Left renal cortex interstitium (tissue), 4 donors: Measurements from ENCODE around the gene SYTL5. TPM values are rescaled to one million over a fixed set of nuclear protein-coding genes. Genes with fewer than 3 reads are reported as not detected.

Source experiments
- DNase-seq, 4 donors: peaks; one replicate each; pipeline ENCODE4 v3.0.0-alpha.2; 2013; ENCODE audit warnings: low read depth in 4 of 4, low spot score in 2 of 4, missing footprints in 1 of 4
- polyA plus RNA-seq, 4 donors: library from polyadenylated mRNA; unstranded; fragments of 120-200 nt; gene quantifications; one replicate each; pipeline ENCODE4 v1.2.1, GENCODE V29; 2013; ENCODE audit not compliant: insufficient read length in 4 of 4

Gene SYTL5
- polyA plus RNA-seq, 4 donors: 2.0 to 3.7 (median 3.0) TPM

DNA sequence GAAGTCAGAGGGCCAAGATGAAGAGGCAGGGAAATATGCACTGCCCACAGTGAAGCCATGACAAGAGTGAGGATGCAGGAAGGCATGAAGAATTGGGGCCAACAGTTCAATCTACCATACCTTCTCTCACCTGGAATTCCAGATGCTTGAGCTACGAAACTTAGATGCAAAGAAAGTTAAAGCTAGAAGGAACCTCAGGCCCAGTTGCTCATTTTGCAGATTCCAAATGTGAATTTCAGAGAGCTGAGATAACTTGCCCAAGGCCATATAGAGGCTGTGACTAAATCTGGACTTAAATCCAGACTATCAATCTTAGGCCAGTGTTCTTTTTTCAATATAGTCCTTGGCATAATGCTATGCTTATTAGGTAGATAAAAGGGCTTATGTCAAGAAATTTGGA is 121.6 kb downstream of the SYTL5 start:
- DNase-seq: no peak

DNA sequence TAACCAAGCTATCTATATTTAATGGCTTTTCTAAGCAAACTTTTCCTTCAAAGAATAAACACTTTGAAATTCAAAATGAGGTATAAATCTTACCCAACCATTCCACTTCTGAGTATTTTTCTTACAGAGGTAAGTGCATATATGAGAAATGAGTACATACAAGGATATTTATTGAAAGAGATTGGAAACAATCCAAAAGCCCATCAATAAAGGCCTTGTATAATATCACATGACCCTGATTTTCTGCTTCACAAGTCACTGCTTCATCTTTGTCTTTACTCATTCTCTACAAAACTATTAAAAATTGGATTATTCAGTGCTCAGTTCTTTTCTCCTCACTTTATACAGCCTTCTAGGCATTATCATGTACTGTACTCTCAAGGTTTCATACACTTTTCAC is 123.0 kb downstream of the SYTL5 start:
- no peak for DNase-seq

DNA sequence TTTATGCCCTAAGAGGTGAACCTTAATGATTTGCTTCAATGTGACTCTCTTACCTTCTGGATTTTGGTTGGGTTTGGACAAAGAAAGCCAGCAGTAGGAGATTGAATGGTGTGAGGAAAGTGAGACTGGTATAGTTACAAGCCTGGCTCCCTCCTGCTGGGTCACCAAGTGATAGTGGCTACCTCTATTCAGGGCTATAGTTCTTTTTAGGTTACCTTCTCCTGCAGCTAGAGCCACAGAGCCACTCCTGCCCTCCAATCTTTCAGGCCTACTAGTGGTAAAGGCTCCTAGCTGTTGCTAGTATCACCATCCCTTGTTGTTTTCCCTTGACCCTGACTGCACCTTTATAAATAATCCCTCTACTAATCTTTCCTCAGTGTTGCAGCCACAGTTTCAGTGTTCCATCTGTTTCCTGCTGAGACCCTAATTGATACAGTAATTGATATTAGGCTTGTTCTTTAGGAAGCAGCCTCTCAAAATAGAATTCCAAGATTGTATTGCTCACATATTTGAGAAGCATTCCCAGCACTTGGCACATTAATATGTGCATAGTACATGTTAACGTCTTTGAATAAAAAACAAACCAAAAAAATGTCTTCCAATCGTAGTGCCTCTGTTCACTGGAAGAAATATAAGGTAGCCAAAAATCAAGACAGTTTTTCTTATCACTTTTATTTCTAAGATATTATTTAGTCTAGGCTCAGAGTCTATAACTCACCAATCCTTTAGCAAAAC is 132.0 kb downstream of the SYTL5 start:
- no peak for DNase-seq

DNA sequence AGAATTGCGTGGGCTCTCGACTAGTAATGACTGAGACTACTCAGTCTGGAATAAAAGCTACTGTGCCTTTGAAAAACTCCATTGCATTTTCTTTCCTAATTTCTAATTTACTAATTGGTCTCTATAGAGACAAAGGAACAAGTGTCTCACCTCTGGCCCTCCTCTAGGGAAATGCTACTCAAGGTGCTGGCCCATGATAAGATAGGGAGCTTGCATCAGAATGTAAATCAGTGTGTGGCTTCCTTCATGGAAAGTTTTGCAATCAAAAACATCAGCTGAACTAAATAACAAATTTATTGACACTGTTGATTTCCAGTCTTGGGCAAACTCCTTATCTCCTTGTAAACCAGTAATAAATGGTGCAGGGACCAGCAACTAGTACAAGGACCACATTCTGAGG is 132.5 kb downstream of the SYTL5 start:
- DNase-seq: no peak

DNA sequence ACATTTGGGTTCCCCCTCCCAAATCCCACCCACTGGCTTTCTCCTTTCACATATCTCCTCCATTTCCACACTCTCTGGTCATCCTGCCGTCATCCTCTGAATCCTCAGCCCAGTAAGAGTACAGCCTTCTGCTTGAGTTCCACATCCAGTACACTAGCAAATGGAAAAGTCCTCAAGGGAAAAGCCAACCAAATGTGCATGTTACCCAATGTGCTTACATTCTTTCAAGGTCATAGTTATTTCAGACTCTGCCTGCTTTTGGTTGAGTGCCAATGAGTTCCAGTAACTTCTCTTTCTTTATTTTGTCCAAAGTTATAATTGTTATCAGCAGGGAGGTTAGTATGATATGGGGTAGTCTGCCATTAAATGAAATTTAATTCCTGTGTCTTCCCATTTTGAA is 136.3 kb downstream of the SYTL5 start:
- no peak for DNase-seq

DNA sequence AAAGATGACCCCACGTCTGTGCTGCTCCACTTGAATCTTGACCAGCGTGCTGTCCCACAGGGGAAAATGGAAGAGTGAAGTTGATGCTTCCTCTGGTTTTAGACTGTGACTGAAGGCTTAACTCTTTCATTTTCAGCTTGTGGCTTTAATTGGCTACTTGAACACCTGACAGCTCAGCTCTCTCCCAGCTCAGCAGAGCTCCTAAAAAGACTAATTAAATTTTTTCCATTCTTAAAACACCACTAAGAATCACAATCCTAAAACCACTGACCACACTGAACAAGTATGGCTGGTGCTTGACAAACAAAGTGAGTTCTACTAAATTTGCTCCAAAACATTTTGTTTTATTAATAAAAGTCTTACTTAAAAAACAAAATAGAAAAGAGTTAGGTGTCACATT is 142.7 kb downstream of the SYTL5 start:
- DNase-seq: no peak

DNA sequence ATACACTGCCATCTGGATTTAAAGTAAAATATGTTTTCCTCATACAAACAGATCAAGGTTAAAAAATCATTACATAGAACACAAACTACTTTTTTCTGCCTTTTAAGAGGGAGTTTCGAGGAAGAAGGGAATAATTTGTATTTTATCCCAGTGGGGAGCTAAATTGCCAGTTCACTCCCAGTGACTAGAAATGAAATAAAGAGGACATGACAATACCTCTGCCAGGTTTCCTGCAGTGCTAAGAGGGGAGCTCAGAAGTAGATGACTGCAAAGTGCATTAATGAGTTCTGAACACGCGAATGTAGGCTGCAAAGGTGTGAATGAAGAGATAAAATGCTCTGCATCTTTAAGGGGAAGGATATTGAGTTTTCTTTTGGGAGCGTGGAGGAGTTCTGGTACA is 144.6 kb downstream of the SYTL5 start:
- no peak for DNase-seq

DNA sequence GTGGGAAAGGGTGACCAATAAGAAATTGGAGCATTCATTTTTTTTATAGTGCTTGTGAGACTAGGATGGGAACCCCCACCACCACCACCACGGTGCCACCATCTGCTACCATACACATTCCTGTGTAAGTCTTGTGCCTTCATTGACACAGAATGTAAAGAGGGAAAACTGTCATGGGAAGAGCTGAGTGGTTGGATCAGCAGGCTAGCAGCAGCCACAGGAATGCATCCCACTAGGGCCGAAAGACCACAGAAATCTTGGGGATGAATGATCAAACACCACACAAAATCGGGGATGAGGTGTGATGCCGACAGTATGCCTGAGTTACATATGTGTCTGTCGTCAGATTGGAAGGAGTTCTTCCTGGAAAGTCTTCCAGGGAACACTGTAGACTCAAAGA is 145.1 kb downstream of the SYTL5 start:
- no peak for DNase-seq

DNA sequence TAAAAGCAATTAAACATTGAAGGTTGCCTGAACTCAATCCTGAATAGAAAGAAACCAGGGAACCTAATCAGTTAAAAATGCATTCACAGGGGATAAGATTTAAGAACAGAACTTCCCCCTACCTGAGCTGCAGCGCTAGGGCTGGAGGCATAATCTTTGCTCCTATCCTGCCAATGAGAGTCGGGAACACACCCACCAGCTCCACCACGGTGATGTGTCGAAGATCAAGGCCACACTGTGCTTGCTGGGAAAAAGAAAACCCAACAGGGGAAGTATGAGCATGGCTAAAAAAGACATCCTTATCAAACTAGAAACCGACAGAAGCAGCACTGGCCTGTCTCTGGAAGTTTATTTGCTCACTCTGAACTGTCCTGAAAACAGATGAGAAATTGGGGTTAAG is 148.0 kb downstream of the SYTL5 start:
- no peak for DNase-seq

DNA sequence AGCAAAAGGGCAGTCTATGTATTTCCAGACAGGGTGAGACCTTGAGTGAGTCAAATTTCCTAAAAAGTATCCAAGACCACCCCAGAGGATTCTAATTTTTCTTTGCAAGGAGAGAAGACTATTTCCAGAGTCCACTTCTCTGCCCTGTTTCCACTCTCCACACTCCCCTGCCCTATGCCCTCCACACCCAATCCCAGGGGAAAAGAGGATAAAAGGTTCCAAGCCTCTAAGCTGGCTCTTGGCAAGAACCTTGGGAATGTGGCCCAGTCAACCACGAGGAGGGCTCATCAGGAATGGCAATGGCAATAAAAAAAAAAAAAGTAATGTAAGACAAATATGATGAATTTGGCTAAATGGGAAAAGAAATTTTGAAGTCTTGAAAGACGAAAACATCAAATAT is 148.5 kb downstream of the SYTL5 start:
- no peak for DNase-seq

DNA sequence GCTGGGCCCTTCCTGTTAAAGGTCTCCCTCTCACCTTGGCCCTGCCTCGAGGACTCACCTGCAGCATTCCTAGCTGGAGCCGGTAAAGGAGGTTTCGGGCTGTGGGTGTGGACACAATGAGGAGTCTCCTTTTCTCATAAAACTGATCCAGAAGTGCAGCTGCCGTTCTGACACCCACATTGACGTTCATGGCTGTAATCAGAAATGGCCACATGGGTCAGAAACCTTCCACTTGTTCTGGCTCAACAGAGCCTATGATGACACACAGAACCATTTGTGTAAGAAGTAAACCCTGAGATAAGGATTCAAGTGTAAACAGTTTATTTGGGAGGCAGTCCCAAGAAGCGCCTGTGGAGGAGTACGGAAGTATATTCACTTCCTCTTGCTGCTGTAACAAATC is 150.5 kb downstream of the SYTL5 start:
- no peak for DNase-seq

DNA sequence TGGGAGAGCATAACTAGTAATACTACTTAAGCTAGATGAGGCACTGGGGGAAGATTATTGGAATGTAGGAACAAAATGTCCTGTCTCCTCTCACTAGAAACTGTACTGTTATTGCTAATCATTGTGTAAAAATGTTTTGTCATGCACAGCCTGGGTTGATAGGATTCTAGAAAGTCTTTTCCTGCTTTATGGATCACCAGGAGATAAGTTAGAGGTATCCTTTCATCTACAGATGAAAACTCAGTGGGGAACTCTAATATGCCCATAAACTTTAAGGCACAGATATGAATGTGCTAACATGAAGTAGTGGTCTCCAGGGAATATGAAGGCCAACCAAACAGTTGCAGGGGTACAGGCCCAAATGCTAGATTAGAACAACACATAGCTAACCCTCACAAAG is 156.8 kb downstream of the SYTL5 start:
- DNase-seq: no peak

DNA sequence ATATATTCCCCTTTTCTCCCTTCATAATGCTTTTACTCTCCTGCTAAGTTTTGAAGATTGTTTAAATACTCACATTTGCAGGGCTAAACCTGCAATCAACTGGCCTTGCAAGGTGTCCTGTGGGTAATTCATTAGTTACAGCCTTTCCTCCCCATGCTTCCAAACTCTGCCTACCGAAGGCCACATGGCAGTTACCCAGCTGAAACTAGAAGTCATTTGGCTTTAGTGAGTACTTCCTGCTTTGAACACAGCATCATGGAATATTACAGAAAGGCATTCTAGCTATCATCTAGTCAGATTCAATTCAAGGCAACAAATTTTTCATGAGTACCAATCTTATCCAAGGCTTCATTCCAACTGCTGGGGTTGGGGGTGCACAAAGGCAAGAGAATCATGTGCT is 158.7 kb downstream of the SYTL5 start:
- DNase-seq: no peak

DNA sequence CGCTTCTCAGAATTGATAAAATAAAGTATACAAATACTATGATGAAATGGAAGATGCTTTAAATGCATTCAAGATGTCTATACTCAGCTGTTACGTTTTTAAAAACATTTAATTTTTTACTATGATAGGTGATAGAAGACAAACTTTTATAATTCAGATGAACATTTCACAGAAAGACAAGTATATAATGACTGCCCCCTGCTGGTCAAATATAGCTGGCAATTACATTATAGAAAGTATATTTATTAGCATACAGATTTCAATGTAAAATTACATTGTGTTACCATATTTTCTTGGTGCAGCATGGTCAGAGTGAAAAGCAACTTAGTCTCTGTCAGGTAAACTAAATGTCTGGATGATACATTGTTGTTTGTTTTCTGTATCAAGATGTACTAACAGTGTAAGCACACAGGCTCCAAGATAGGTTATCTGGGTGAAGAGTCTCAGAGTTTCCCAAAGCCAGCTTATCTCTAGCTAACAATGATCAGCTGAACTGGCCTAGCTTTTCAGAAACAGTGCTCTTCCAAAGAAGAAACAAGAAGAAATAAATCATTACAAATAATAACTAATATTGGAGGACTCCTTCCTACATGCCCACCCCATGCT is 160.2 kb downstream of the SYTL5 start:
- peak in 1 of 4 donors; percentile 13 for DNase-seq

DNA sequence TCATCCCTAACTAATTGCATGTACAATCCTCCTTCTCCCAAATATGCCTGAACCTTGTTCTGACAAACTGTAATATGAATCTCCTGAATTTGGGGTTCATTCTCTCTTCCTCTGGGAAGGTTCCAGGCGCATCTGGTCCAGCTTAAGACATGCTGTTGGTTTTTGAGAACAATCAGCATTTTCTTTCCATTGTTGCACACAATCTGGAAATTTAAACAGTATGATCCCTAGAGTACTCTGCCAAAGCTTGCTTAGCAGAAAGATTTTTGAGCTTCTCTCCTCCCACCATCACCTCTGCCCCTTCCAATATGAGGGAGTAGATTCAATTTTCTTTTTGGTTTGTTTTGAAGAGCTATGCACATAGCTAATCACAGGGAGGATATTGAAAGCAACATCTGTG is 164.2 kb downstream of the SYTL5 start:
- no peak for DNase-seq

DNA sequence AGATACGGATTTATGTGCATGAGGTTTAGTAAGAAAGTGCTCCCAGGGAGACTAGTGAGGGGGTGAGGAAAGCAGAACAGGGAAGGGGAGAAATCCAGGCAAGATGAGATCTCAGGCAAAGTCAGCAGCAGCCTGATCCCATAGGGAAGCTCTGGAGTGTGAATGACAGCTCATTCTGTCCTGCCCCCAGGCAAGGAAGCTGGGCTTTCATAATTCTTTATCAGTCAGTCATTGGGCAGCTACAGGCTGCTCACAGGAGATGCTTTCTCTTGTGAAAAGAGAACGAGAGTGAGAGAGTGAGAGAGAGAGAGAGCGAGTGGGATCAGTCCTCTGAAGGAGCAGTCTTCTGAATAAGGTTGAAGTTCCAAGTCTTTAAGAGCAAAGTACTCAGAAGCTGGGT is 166.2 kb downstream of the SYTL5 start:
- no peak for DNase-seq

DNA sequence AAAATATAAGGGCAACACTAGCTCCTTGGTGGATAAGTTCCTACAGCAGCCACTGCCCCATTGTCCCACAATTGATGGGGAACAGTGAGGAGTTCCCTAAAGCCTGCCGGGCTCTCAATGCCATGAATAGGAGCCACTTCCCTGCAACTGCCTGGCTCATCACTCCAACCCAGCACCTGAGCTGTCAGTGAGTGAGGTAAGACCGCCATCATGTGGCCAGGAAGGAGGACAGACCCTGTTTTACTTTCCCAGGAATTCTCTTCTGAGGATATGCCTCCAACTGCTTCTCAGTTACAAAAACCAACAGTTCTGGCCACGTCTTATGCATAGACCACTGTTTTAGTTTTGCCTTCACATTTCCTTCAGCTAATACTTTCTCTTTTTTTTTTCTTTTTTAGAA is 168.8 kb downstream of the SYTL5 start:
- no peak for DNase-seq

DNA sequence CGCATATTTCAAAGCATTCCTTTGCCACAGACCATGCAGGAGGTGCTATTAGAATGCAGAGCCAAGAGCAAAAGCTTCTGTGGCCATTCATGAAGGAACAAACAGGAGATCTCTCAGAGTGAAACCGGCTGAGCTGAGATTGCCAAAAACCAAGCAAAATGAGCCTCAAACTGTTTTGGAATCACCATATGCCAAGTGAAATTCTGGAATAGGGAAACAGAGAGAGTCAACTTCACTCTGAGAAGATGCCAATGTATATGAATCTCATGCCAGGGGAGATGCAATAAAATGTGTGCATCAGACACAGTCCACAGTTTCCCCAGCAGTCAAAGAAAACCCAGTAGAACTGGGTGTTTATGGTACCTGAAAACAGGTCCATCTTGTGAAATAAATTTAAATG is 172.0 kb downstream of the SYTL5 start:
- DNase-seq: no peak

Other genes with a start within 250 kb of the SYTL5 start
- 10 to 100 TPM in 3 of 4 donors, 1 to 10 TPM in 1; 7.1 to 13.0 (median 11.5) TPM for gene CYBB, start 226.5 kb upstream of the SYTL5 start, polyA plus RNA-seq
- gene DYNLT3, start 159.0 kb upstream of the SYTL5 start, polyA plus RNA-seq: 10 to 100 TPM; 31.5 to 47.7 (median 39.4) TPM
- gene SRPX, start 214.3 kb downstream of the SYTL5 start, polyA plus RNA-seq: 10 to 100 TPM; 11.5 to 20.7 (median 16.4) TPM